Measurements from ENCODE around the gene GRM8. TPM values are rescaled to one million over a fixed set of nuclear protein-coding genes. Genes with fewer than 3 reads are reported as not detected.

Gene GRM8
- total and polyA plus RNA-seq, 8 donors, result 0.25 to 2.8 (median 1.3) TPM; not detected in 4

DNA sequence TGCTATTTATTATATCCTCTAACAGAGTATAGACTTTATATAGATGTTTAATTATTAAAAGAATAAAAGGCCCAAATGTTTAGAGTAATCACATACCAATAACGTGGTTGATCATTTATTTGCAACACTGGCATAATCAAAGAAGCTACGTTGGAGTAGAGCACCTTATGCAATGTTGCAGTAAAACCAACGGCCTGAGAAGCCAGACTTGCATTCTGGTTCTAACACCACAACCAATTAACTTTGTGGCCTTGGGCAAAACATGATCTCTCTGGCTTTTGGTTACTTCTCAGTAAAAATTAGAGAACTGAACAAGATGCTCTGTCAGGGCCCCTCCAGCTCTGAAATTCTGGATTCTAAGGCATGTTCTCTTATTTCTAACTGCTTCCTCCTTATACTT lies 476.2 kb downstream of the GRM8 start:
- no peak overlapping the region for H3K27ac ChIP-seq
- H3K4me3 ChIP-seq, result no peak overlapping the region
- no peaks in the 10 kb centered on the region for H3K4me1 ChIP-seq
- DNase-seq, result no peak
- no peaks in the 10 kb centered on the region for H3K36me3 ChIP-seq
- no peaks in the 10 kb centered on the region for H3K9me3 ChIP-seq
- 69 to 85% (median 78%) methylated on average over 3 of the region's 3 CpGs for WGBS, 5 donors
- intact Hi-C loops (cut with DNase I; ENCODE audit: low total_unique reads), result no loop called here
- H3K27me3 ChIP-seq, result no peaks in the 10 kb centered on the region
- TF ChIP-seq POLR2A (IDR thresholded peaks at IDR 0.05) (no peak), EP300 (IDR thresholded peaks at IDR 0.05) (no peak), POLR2AphosphoS5 (IDR thresholded peaks at IDR 0.05) (no peak)
- TF ChIP-seq, protein P1, sequence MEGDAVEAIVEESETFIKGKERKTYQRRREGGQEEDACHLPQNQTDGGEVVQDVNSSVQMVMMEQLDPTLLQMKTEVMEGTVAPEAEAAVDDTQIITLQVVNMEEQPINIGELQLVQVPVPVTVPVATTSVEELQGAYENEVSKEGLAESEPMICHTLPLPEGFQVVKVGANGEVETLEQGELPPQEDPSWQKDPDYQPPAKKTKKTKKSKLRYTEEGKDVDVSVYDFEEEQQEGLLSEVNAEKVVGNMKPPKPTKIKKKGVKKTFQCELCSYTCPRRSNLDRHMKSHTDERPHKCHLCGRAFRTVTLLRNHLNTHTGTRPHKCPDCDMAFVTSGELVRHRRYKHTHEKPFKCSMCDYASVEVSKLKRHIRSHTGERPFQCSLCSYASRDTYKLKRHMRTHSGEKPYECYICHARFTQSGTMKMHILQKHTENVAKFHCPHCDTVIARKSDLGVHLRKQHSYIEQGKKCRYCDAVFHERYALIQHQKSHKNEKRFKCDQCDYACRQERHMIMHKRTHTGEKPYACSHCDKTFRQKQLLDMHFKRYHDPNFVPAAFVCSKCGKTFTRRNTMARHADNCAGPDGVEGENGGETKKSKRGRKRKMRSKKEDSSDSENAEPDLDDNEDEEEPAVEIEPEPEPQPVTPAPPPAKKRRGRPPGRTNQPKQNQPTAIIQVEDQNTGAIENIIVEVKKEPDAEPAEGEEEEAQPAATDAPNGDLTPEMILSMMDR (IDR thresholded peaks at IDR 0.05), result no peak

DNA sequence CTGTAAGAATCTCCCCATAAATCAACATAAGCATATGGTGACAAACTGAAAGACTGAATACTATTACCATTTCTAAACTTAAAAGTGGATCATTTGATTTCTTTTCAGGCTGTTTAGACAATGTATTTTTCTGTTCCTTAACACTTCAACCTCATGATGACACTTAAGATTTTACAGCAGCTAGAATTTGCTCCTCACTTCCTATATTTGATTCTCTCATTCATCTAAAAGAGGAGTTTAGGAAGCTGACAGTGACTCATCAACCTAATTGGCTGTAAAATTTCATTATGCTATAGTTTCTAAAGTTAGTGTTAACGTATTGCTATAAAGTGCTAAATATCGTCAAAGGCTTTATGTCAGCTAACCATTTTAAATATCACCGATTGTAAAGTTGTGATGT lies 478.7 kb downstream of the GRM8 start:
- no peaks in the 10 kb centered on the region for H3K27me3 ChIP-seq
- WGBS, 5 donors, result 88 to 93% (median 92%) methylated on average over 3 of the region's 3 CpGs
- DNase-seq, result no peak
- no peak for TF ChIP-seq POLR2AphosphoS5 (IDR thresholded peaks at IDR 0.05)
- TF ChIP-seq POLR2A (IDR thresholded peaks at IDR 0.05), result no peak
- TF ChIP-seq, protein P1 (IDR thresholded peaks at IDR 0.05), result no peak
- TF ChIP-seq EP300 (IDR thresholded peaks at IDR 0.05), result no peak
- H3K4me1 ChIP-seq, result no peaks in the 10 kb centered on the region
- no peaks in the 10 kb centered on the region for H3K9me3 ChIP-seq
- intact Hi-C loops (cut with DNase I; ENCODE audit: low total_unique reads), result no loop called here
- H3K27ac ChIP-seq, result no peak overlapping the region
- no peak overlapping the region for H3K4me3 ChIP-seq
- H3K36me3 ChIP-seq, result no peaks in the 10 kb centered on the region

DNA sequence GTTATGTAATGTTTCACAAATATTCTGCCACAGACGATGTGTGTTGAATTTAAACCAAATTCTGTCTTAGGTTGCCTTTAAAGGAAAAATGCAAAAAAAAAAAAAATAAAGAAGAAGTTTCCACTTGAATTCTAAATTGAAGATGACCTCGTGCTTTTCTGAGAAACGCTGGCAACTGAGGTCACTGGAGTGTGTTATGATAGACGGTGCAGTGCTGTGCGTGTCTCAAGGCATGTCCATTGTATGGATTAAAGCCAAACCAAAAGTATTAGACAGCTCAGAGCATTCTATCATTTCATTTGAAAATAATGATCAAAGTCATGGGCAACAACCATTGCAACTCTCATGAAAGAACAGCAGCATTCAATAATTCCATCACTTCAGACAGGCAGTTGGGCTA lies 483.9 kb downstream of the GRM8 start:
- 77 to 90% (median 81%) methylated on average over 5 of the region's 5 CpGs for WGBS, 5 donors
- no peaks in the 10 kb centered on the region for H3K27me3 ChIP-seq
- TF ChIP-seq POLR2AphosphoS5 (IDR thresholded peaks at IDR 0.05) (no peak), EP300 (IDR thresholded peaks at IDR 0.05) (no peak), POLR2A (IDR thresholded peaks at IDR 0.05) (no peak)
- TF ChIP-seq, protein P1 (IDR thresholded peaks at IDR 0.05), result no peak
- no peak overlapping the region for H3K4me3 ChIP-seq
- no peaks in the 10 kb centered on the region for H3K36me3 ChIP-seq
- H3K9me3 ChIP-seq, result no peaks in the 10 kb centered on the region
- no peaks in the 10 kb centered on the region for H3K4me1 ChIP-seq
- no peak overlapping the region for H3K27ac ChIP-seq
- intact Hi-C loops (cut with DNase I; ENCODE audit: low total_unique reads), result no loop called here
- DNase-seq, result no peak

DNA sequence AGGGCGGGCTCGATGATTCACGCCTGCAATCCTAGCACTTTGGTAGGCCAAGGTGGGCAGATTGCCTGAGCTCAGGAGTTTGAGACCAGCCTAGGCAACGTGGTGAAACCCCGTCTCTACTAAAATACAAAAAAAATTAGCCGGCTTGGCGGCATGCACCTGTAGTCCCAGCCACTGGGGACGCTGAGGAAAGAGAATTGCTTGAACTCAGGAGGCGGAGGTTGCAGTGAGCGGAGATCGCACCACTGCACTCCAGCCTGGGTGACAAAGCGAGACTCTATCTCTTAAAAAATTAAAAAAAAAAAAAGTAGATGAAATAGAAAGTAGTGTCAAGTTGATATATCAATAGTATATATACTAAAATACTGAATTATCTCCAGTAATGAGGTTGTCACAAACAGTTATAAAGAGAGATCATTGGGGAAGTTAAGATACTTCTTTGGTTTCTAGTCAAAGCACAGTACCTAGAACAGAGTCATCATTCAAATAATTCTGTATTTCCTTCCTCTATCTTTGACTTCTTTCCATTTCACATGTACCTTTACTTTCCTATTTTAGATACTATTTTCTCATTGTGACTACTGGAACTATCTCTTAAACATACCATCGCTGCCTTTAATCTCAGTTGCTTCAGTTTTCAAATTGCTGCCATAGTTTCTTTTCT lies 491.7 kb downstream of the GRM8 start:
- Histone ChIP-seq H3K36me3 (no peaks in the 10 kb centered on the region), H3K27ac (no peak overlapping the region), H3K27me3 (no peaks in the 10 kb centered on the region), H3K9me3 (no peaks in the 10 kb centered on the region), H3K4me3 (no peak overlapping the region), H3K4me1 (no peaks in the 10 kb centered on the region)
- DNase-seq, result no peak
- no peak for TF ChIP-seq POLR2A (IDR thresholded peaks at IDR 0.05)
- TF ChIP-seq POLR2AphosphoS5 (IDR thresholded peaks at IDR 0.05), result no peak
- TF ChIP-seq, protein P1 (IDR thresholded peaks at IDR 0.05), result no peak
- WGBS, 5 donors, result 83 to 86% (median 84%) methylated on average over 13 of the region's 13 CpGs
- intact Hi-C loops (cut with DNase I; ENCODE audit: low total_unique reads), result no loop called here

All from stomach (tissue), 9 donors.